Activated CD4-positive, alpha-beta T cell treated with anti-CD3 and anti-CD28 coated beads, Interleukin-2, amount 50 U/mL, for 16 hours (primary cell): Measurements from ENCODE around the gene IDH1.

Experiments
- DNase-seq: peaks from one replicate; pipeline ENCODE4 v3.0.0-alpha.2; 2020

The IDH1 gene

GRCh38 chr2:208208335-208209085 is 46.4 kb downstream of the IDH1 start:
- DNase-seq = no peak

- DNase-seq = no peak
Observed at GRCh38 chr2:208207769-208208168, 47.1 kb downstream of the IDH1 start.

DNA sequence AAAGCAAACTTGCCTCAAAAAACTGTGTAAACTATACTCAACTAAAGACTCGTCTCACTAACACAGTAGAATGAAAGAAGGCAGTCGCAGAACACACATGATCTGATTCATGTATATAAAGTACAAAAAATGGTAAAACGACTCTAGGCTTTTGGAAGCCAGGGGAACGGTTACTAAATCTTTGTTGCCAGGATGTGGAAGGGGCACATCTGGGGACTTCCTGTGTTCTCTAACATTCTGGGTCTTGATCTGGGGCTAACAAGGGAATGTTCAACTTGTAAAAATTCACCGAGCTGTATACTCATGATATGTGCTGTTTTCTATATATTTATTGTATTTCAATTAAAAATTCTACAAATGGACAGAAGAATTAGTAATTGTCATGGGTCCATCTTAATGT is 50.7 kb downstream of the IDH1 start:
- no peak for DNase-seq

DNA sequence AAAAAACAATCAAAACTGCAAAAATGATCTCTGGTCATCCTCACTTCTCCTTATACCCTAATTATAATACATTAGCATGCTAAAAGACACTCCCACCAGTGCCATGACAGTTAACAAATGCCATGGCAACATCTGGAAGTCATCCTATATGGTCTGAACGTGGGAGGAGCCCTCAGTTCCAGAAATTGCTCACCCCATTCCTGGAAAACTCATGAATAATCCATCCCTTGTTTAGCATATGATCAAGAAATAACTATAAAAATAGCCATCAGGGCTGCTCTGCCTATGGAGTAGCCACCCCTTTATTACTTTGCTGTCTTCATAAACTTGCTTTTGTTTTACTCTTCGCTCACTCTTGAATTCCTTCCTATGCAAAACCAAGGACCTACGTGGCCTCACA is 59.3 kb downstream of the IDH1 start:
- DNase-seq = no peak

GRCh38 chr2:208192611-208193236 is 62.1 kb downstream of the IDH1 start:
- no peak for DNase-seq

- DNase-seq = no peak
Observed at GRCh38 chr2:208189810-208190503, 64.9 kb downstream of the IDH1 start, which contains the start of gene C2orf80. Gene C2orf80, minus strand, starts transcription at chr2:208190030. Its CDS starts 3,044 bp downstream, at chr2:208186986.

GRCh38 chr2:208189069-208189809 is 65.6 kb downstream of the IDH1 start:
- DNase-seq = no peak

GRCh38 chr2:208186893-208187292 is 68.0 kb downstream of the IDH1 start:
- DNase-seq = no peak

DNA sequence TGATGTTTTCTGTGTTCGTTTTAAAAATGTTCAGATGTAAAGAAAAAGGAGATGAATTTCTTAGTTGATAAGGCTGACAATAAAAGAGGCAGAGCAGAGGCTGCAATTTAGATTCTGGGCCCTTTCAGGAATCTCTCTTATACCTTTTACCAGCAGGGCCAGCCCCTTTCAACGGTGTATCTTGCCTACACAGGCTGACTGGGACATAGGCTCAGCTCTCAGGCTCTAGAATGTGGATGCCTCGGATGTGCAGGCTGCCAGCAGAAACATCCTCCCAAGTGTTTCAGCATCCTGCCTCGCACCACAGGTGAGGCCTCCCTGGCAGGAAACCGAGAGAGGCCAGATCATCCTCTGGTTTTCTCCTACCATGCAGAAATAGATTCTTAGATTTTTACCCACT is 68.4 kb downstream of the IDH1 start:
- DNase-seq = no peak
